Measurements from ENCODE around the gene GPR143.

GRCh38 chrX:9693307-9694001 lies 72.2 kb downstream of the GPR143 start:
- TF ChIP-seq NR2F2 (IDR thresholded peaks at IDR 0.05): no peak
- TF ChIP-seq CTCF (IDR thresholded peaks at IDR 0.05; ENCODE audit: low read depth, low read length, missing input control): no peak
- no peak for TF ChIP-seq GABPA (IDR thresholded peaks at IDR 0.05 in 1 of 2, conservative IDR thresholded peaks at IDR 0.05 in 1 of 2)
- no peak for TF ChIP-seq REST (IDR thresholded peaks at IDR 0.05)
- no peak for TF ChIP-seq TAF1 (conservative IDR thresholded peaks at IDR 0.05)
- no peak for TF ChIP-seq YY1 (IDR thresholded peaks at IDR 0.05)
- TF ChIP-seq SP1 (IDR thresholded peaks at IDR 0.05): no peak
- no peak for TF ChIP-seq HNF4A (conservative IDR thresholded peaks at IDR 0.05)
- no peak for TF ChIP-seq JUND (IDR thresholded peaks at IDR 0.05)
- no peak for TF ChIP-seq MAX (IDR thresholded peaks at IDR 0.05)
